DOHH2 (cell line): Measurements from ENCODE around the gene SIM1.

Source experiments
- H3F3A ChIP-seq: fragments of 200-600 bp; sonication (generic), shearing (Covaris generic); 2 replicates; pipeline ENCODE4 v1.6.0; 2016; ENCODE audit warnings: antibody characterized with exemption, mild to moderate bottlenecking; ENCODE audit not compliant: control insufficient read depth, insufficient read depth
- H3K27ac ChIP-seq: fragments of 200-600 bp; sonication (generic); 2 replicates; pipeline ENCODE4 v1.5.1; 2014; ENCODE audit warnings: low read depth, mild to moderate bottlenecking, low read length, moderate library complexity
- H3K27me3 ChIP-seq: fragments of 200-600 bp; sonication (generic); 2 replicates; pipeline ENCODE4 v1.6.1; 2014; ENCODE audit warnings: mild to moderate bottlenecking, low read length, mixed read lengths; ENCODE audit not compliant: control insufficient read depth
- H3K36me3 ChIP-seq: fragments of 200-600 bp; sonication (generic); 2 replicates; pipeline ENCODE4 v1.6.1; 2014; ENCODE audit warnings: mild to moderate bottlenecking, low read length, moderate library complexity, mixed read lengths; ENCODE audit not compliant: control insufficient read depth
- H3K4me1 ChIP-seq: fragments of 200-600 bp; sonication (generic); 2 replicates; pipeline ENCODE4 v1.6.1; 2014; ENCODE audit warnings: mild to moderate bottlenecking, low read length, mixed read lengths; ENCODE audit not compliant: control insufficient read depth
- H3K4me2 ChIP-seq: fragments of 200-600 bp; sonication (generic); 2 replicates; pipeline ENCODE4 v1.6.0; 2014; ENCODE audit warnings: mild to moderate bottlenecking, low read length, moderate library complexity
- H3K4me3 ChIP-seq: fragments of 200-600 bp; sonication (generic); 2 replicates; pipeline ENCODE4 v1.5.1; 2014; ENCODE audit warnings: mild to moderate bottlenecking, low read length, mixed read lengths
- H3K79me2 ChIP-seq: fragments of 200-600 bp; sonication (generic); 2 replicates; pipeline ENCODE4 v1.6.1; 2014; ENCODE audit warnings: mild to moderate bottlenecking, low read length, mixed read lengths; ENCODE audit not compliant: control insufficient read depth
- H3K9me2 ChIP-seq: fragments of 200-600 bp; sonication (generic); replicated peaks from 2 replicates; pipeline ENCODE4 v1.6.1; 2014; ENCODE audit warnings: mild to moderate bottlenecking, low read length, mixed read lengths; ENCODE audit not compliant: control insufficient read depth
- H3K9me3 ChIP-seq: fragments of 200-600 bp; sonication (generic); 2 replicates; pipeline ENCODE4 v1.6.1; 2014; ENCODE audit warnings: antibody characterized with exemption, low read length, mixed read lengths; ENCODE audit not compliant: control insufficient read depth, insufficient read depth
- H4K20me1 ChIP-seq: fragments of 200-600 bp; sonication (generic); 2 replicates; pipeline ENCODE4 v1.6.0; 2014; ENCODE audit warnings: low read depth, mild to moderate bottlenecking, antibody characterized with exemption, low read length, moderate library complexity; ENCODE audit not compliant: control insufficient read depth, insufficient read depth
- CTCF ChIP-seq: fragments of 200-600 bp; sonication (generic); IDR thresholded peaks from one replicate; pipeline ENCODE4 v1.5.1; 2014; ENCODE audit warnings: antibody characterized with exemption, mild to moderate bottlenecking, low read depth, low read length; ENCODE audit not compliant: poor library complexity, severe bottlenecking
- EZH2phosphoT487 ChIP-seq: fragments of 200-600 bp; sonication (generic); IDR thresholded peaks from 2 replicates; pipeline ENCODE4 v1.6.1; 2017; ENCODE audit warnings: borderline replicate concordance, mild to moderate bottlenecking, antibody characterized with exemption, low read length, moderate library complexity, mixed read lengths

SIM1 gene

GRCh38 chr6:100344761-100345160 is 120.0 kb downstream of the SIM1 start:
- H3K27me3 ChIP-seq = no peaks in the 10 kb centered on the region
- H3F3A ChIP-seq = no peaks in the 10 kb centered on the region
- H3K36me3 ChIP-seq = no peaks in the 10 kb centered on the region
- H3K4me2 ChIP-seq = no peak overlapping the region
- no peaks in the 10 kb centered on the region for H4K20me1 ChIP-seq
- no peaks in the 10 kb centered on the region for H3K4me1 ChIP-seq
- H3K79me2 ChIP-seq = no peaks in the 10 kb centered on the region
- no peak overlapping the region for H3K27ac ChIP-seq
- no peaks in the 10 kb centered on the region; the same call in 1 of the 2 replicates for H3K9me2 ChIP-seq
- H3K4me3 ChIP-seq = no peak overlapping the region
- no peaks in the 10 kb centered on the region for H3K9me3 ChIP-seq
- TF ChIP-seq CTCF = no peak
- TF ChIP-seq EZH2phosphoT487 = no peak

- Histone ChIP-seq H3K4me1 (no peaks in the 10 kb centered on the region), H3K27me3 (no peaks in the 10 kb centered on the region), H3K27ac (no peak overlapping the region), H3K9me2 (no peaks in the 10 kb centered on the region; the same call in 1 of the 2 replicates), H3K4me3 (no peak overlapping the region), H3K9me3 (no peaks in the 10 kb centered on the region), H3K36me3 (no peaks in the 10 kb centered on the region), H4K20me1 (no peaks in the 10 kb centered on the region), H3K4me2 (no peak overlapping the region), H3F3A (no peaks in the 10 kb centered on the region), H3K79me2 (no peaks in the 10 kb centered on the region)
- TF ChIP-seq EZH2phosphoT487 (no peak), CTCF (no peak)
Measured at GRCh38 chr6:100344321-100344720, 120.4 kb downstream of the SIM1 start.

- Histone ChIP-seq H3K9me2 (no peaks in the 10 kb centered on the region), H3K36me3 (no peaks in the 10 kb centered on the region), H3K27ac (no peak overlapping the region), H3F3A (no peaks in the 10 kb centered on the region), H3K9me3 (no peaks in the 10 kb centered on the region), H3K4me1 (no peaks in the 10 kb centered on the region), H3K4me3 (no peak overlapping the region), H3K4me2 (no peak overlapping the region), H3K79me2 (no peaks in the 10 kb centered on the region), H3K27me3 (no peaks in the 10 kb centered on the region), H4K20me1 (no peaks in the 10 kb centered on the region)
- TF ChIP-seq CTCF (no peak), EZH2phosphoT487 (no peak)
Measured at GRCh38 chr6:100343316-100344077, 121.2 kb downstream of the SIM1 start.
